SK-N-MC (cell line): Measurements from ENCODE around the gene P2RY2.

ENCODE experiments used
- EZH2 ChIP-seq: fragments of 200-600 bp; sonication (generic); IDR thresholded peaks from one replicate; pipeline ENCODE4 v1.6.1; 2017; ENCODE audit warnings: antibody characterized with exemption
- POLR2AphosphoS5 ChIP-seq: IDR thresholded peaks from 2 replicates; pipeline ENCODE4 v1.6.1; 2012; ENCODE audit warnings: mild to moderate bottlenecking, low read depth, low read length, borderline replicate concordance

DNA sequence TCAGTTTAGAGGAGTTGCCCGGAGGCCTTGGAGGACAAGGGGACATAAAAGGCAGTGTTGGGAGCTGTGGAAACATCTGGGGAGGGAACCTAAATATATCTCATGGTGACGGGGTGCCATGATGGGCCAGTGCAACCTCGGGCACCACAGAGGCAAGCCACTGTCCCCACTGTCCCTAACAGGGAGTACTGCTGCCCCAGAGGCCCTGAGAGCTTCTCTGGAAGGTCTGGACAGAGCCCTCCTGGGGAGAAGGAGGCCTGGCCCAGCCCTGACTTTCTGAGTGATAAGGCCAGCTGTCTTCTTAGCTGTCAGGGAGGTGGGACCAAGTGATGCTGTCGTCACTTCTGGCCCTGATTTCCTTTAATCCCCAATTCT, 48.6 kb downstream of the P2RY2 start:
- TF ChIP-seq POLR2AphosphoS5 (no peak), EZH2 (no peak)
